Activated naive CD8-positive, alpha-beta T cell treated with anti-CD3 and anti-CD28 coated beads, Interleukin-2, amount 10 ng/mL, durations not matched to agents 7 days and 5 days (primary cell): Measurements from ENCODE around the gene WRAP53. TPM values are rescaled to one million over a fixed set of nuclear protein-coding genes. Genes with fewer than 3 reads are reported as not detected.

Source experiments
- ATAC-seq: fragments of 150-1000 bp; cut with Tn5 transposase; one replicate; pipeline ENCODE4 v1.10.0; 2021; ENCODE audit warnings: low read depth, moderate library complexity
- POLR2A ChIA-PET: fragments of 350-600 bp; sonication (Branson Sonifier 250); formaldehyde crosslinking; loops from one replicate; lab custom pipeline; 2021; ENCODE audit warnings: antibody characterized with exemption; lab: Charles Lee
- DNase-seq: peaks from one replicate; pipeline ENCODE4 v3.0.0; 2021
- H3K27ac Mint-ChIP-seq: one replicate; pipeline ENCODE4 v1.8.0; 2022; ENCODE audit warnings: mild to moderate bottlenecking, mixed read lengths
- H3K27me3 Mint-ChIP-seq: one replicate; pipeline ENCODE4 v1.8.0; 2022; ENCODE audit warnings: mild to moderate bottlenecking, moderate library complexity, mixed read lengths
- H3K36me3 Mint-ChIP-seq: one replicate; pipeline ENCODE4 v1.8.0; 2021; ENCODE audit warnings: mild to moderate bottlenecking, mixed read lengths
- H3K4me1 Mint-ChIP-seq: one replicate; pipeline ENCODE4 v1.8.0; 2021; ENCODE audit warnings: mixed read lengths
- H3K4me3 Mint-ChIP-seq: one replicate; pipeline ENCODE4 v1.8.0; 2022; ENCODE audit warnings: mild to moderate bottlenecking, moderate library complexity, mixed read lengths
- H3K9me3 Mint-ChIP-seq: one replicate; pipeline ENCODE4 v1.8.0; 2021; ENCODE audit warnings: mixed read lengths
- total RNA-seq, 2 experiments: library from RNA; stranded (reverse); gene quantifications; one replicate each; pipeline ENCODE4 v1.2.3, GENCODE V29; 2021

Gene WRAP53
- total RNA-seq, 2 experiments from 2014 or later: 19.3 to 19.4 TPM

GRCh38 chr17:7745748-7746470, 57.6 kb downstream of the WRAP53 start:
- Mint-ChIP-seq H3K27ac (no peak overlapping the region), H3K4me3 (no peak overlapping the region), H3K9me3 (no peaks in the 10 kb centered on the region), H3K27me3 (peaks cover 18% of the 10 kb centered on the region), H3K4me1 (no peaks in the 10 kb centered on the region), H3K36me3 (no peaks in the 10 kb centered on the region)
- ATAC-seq (no peak), DNase-seq (no peak)
- POLR2A ChIA-PET: interaction anchor here (0.6 kb wide), 1 partner anchor 18 kb away, joined by 4 read pairs; no protein-coding TSS in a partner anchor

- H3K27ac Mint-ChIP-seq: no peak overlapping the region
- H3K4me1 Mint-ChIP-seq: no peaks in the 10 kb centered on the region
- peaks cover 18% of the 10 kb centered on the region for H3K27me3 Mint-ChIP-seq
- H3K9me3 Mint-ChIP-seq: no peaks in the 10 kb centered on the region
- POLR2A ChIA-PET: no interaction called here
- H3K4me3 Mint-ChIP-seq: no peak overlapping the region
- DNase-seq (no peak), ATAC-seq (no peak)
- no peaks in the 10 kb centered on the region for H3K36me3 Mint-ChIP-seq
Measured at GRCh38 chr17:7747635-7748071, 59.4 kb downstream of the WRAP53 start.

DNA sequence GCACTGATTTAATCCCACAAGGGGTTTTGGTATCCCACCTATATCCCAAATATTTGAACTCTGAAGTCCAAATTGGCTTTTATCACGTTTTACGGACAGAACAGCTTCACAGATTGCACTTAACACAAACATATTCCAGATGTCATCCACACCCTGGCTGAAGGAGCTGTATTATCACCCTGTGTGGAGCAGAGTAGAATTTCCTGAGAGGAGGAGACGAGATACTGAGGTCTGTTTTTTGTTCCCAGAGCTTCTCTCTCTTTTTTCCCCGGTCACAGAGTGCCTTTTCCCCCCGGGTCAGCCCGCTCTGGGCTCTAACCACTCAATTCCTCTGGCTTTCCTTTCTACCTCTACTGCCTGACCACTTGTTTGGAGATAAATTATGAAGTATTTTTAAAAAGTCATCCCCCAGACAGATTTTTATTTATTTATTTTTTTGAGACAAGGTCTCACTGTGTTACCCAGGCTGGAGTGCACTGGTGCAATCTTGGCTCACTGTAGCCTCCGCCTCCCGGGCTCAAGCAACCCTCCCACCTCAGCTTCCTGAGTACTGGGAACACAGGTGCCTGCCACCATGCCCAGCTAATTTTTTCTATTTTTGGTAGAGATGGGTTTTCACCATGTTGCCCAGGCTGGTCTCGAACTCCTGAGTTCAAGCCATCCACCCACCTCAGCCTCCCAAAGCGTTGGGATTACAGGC, 59.9 kb downstream of the WRAP53 start:
- POLR2A ChIA-PET: interaction anchor here (0.6 kb wide), 1 partner anchor 215 kb away, joined by 3 read pairs; no protein-coding TSS in a partner anchor
- H3K27ac Mint-ChIP-seq: no peak overlapping the region
- H3K4me3 Mint-ChIP-seq: no peak overlapping the region
- H3K9me3 Mint-ChIP-seq: no peaks in the 10 kb centered on the region
- H3K36me3 Mint-ChIP-seq: no peaks in the 10 kb centered on the region
- peaks cover 18% of the 10 kb centered on the region for H3K27me3 Mint-ChIP-seq
- no peaks in the 10 kb centered on the region for H3K4me1 Mint-ChIP-seq
- no peak for ATAC-seq
- no peak for DNase-seq

- peaks cover 23% of the 10 kb centered on the region for H3K27me3 Mint-ChIP-seq
- DNase-seq (no peak), ATAC-seq (no peak)
- POLR2A ChIA-PET: no interaction called here
- H3K9me3 Mint-ChIP-seq: no peaks in the 10 kb centered on the region
- H3K36me3 Mint-ChIP-seq: no peaks in the 10 kb centered on the region
- peaks cover 2% of the 10 kb centered on the region for H3K4me1 Mint-ChIP-seq
- H3K27ac Mint-ChIP-seq: no peak overlapping the region
- H3K4me3 Mint-ChIP-seq: no peak overlapping the region
Measured at GRCh38 chr17:7750321-7750821, 62.1 kb downstream of the WRAP53 start.

Other genes starting within 250 kb of the WRAP53 start
- 10 to 100 TPM; 25.4 to 28.5 TPM for gene FGF11, start 249.0 kb upstream of the WRAP53 start, total RNA-seq
- gene CHRNB1, start 243.4 kb upstream of the WRAP53 start, total RNA-seq: 10 to 100 TPM; 15.2 to 15.7 TPM
- gene ZBTB4, start 208.8 kb upstream of the WRAP53 start, total RNA-seq: 10 to 100 TPM; 56.0 to 58.6 TPM
- not detected for gene SLC35G6, start 207.0 kb upstream of the WRAP53 start, total RNA-seq
- 100 to 1,000 TPM; 192 to 214 TPM for gene POLR2A, start 204.1 kb upstream of the WRAP53 start, total RNA-seq
- 10 to 100 TPM; 93.0 to 95.7 TPM for gene TNFSF12, start 139.4 kb upstream of the WRAP53 start, total RNA-seq
- 1 to 10 TPM; 8.2 to 8.4 TPM for gene TNFSF13, start 129.7 kb upstream of the WRAP53 start, total RNA-seq
- gene SENP3, start 126.6 kb upstream of the WRAP53 start, total RNA-seq: 10 to 100 TPM; 43.7 to 50.2 TPM
- 10 to 100 TPM; 32.5 to 33.9 TPM for gene CD68, start 108.8 kb upstream of the WRAP53 start, total RNA-seq
- 10 to 100 TPM; 50.2 TPM for gene MPDU1, start 104.6 kb upstream of the WRAP53 start, total RNA-seq
- gene SOX15, start 98.4 kb upstream of the WRAP53 start, total RNA-seq: under 1 TPM; 0.30 to 0.57 TPM
- 10 to 100 TPM; 37.7 to 38.2 TPM for gene FXR2, start 73.6 kb upstream of the WRAP53 start, total RNA-seq
- 10 to 100 TPM; 40.0 to 41.2 TPM for gene SAT2, start 60.7 kb upstream of the WRAP53 start, total RNA-seq
- gene SHBG, start 58.3 kb upstream of the WRAP53 start, total RNA-seq: not detected
- under 1 TPM; 0.14 to 0.42 TPM for gene ATP1B2, start 37.6 kb upstream of the WRAP53 start, total RNA-seq
- gene TP53, start 987 bp upstream of the WRAP53 start, total RNA-seq: 100 to 1,000 TPM; 128 to 131 TPM
- not detected for gene EFNB3, start 16.7 kb downstream of the WRAP53 start, total RNA-seq
- gene DNAH2, start 29.3 kb downstream of the WRAP53 start, total RNA-seq: not detected
- 10 to 100 TPM; 43.4 to 50.9 TPM for gene KDM6B, start 145.7 kb downstream of the WRAP53 start, total RNA-seq
- gene TMEM88, start 166.6 kb downstream of the WRAP53 start, total RNA-seq: 1 to 10 TPM; 2.9 to 3.7 TPM
- gene NAA38, start 169.1 kb downstream of the WRAP53 start, total RNA-seq: 10 to 100 TPM; 62.1 to 71.7 TPM
- 1 to 10 TPM; 7.3 to 7.9 TPM for gene CYB5D1, start 169.5 kb downstream of the WRAP53 start, total RNA-seq
- 100 to 1,000 TPM; 194 to 199 TPM for gene CHD3, start 200.3 kb downstream of the WRAP53 start, total RNA-seq
- gene RNF227, start 227.8 kb downstream of the WRAP53 start, total RNA-seq: 1 to 10 TPM; 4.5 to 5.5 TPM
- 10 to 100 TPM; 10.6 to 12.5 TPM for gene KCNAB3, start 241.4 kb downstream of the WRAP53 start, total RNA-seq
- gene TRAPPC1, start 243.5 kb downstream of the WRAP53 start, total RNA-seq: 100 to 1,000 TPM; 222 to 237 TPM
- 10 to 100 TPM; 57.3 to 62.7 TPM for gene CNTROB, start 243.7 kb downstream of the WRAP53 start, total RNA-seq